Mammary epithelial cell (primary cell): Measurements from ENCODE around the gene NPR1.

Experiments used
- EZH2 ChIP-seq: IDR thresholded peaks from 2 replicates; pipeline ENCODE4 v1.6.1; 2012; ENCODE audit warnings: low read length, inconsistent platforms, borderline replicate concordance
- TF ChIP-seq, protein P1 (sequence below), 2 donors: IDR thresholded peaks in 1 of 2; conservative IDR thresholded peaks in 1 of 2; 2 replicates each; pipeline ENCODE4 v1.5.1; 2011 to 2012; ENCODE audit warnings: inconsistent platforms in 2 of 2, low read length in 2 of 2, mild to moderate bottlenecking in 2 of 2, control low read depth in 1 of 2, low read depth in 1 of 2; ENCODE audit not compliant: insufficient read depth in 1 of 2; ENCODE audit errors: extremely low read depth in 1 of 2

DNA sequence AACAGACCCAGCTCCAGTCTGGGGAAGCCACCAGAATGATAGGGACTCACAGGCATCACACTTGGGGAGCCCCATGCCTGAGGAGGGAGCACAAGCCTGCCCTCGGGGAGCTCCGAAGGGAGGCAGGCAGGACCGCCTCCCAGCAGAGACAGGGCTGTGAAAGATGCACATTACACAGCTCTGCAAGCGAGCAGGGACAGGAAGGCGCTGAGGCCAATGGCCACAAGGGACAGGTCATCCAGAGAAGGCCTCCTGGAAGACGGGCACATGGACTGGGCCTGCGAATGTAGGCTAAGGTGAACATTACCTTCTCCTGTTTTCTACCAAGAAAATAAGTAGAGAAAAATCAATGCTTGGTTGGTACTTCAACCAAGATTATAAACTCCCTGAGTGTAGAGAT, 4.2 kb downstream of the NPR1 start:
- TF ChIP-seq, protein P1, sequence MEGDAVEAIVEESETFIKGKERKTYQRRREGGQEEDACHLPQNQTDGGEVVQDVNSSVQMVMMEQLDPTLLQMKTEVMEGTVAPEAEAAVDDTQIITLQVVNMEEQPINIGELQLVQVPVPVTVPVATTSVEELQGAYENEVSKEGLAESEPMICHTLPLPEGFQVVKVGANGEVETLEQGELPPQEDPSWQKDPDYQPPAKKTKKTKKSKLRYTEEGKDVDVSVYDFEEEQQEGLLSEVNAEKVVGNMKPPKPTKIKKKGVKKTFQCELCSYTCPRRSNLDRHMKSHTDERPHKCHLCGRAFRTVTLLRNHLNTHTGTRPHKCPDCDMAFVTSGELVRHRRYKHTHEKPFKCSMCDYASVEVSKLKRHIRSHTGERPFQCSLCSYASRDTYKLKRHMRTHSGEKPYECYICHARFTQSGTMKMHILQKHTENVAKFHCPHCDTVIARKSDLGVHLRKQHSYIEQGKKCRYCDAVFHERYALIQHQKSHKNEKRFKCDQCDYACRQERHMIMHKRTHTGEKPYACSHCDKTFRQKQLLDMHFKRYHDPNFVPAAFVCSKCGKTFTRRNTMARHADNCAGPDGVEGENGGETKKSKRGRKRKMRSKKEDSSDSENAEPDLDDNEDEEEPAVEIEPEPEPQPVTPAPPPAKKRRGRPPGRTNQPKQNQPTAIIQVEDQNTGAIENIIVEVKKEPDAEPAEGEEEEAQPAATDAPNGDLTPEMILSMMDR (conservative IDR thresholded peaks at IDR 0.05 in 1 of 2, IDR thresholded peaks at IDR 0.05 in 1 of 2; ENCODE audit: extremely low read depth in 1 of 2, insufficient read depth in 1 of 2, low read depth in 1 of 2, low read length in 2 of 2) = no peak
- no peak for TF ChIP-seq EZH2
